Measurements from ENCODE around the gene WWP2.

WWP2 gene

DNA sequence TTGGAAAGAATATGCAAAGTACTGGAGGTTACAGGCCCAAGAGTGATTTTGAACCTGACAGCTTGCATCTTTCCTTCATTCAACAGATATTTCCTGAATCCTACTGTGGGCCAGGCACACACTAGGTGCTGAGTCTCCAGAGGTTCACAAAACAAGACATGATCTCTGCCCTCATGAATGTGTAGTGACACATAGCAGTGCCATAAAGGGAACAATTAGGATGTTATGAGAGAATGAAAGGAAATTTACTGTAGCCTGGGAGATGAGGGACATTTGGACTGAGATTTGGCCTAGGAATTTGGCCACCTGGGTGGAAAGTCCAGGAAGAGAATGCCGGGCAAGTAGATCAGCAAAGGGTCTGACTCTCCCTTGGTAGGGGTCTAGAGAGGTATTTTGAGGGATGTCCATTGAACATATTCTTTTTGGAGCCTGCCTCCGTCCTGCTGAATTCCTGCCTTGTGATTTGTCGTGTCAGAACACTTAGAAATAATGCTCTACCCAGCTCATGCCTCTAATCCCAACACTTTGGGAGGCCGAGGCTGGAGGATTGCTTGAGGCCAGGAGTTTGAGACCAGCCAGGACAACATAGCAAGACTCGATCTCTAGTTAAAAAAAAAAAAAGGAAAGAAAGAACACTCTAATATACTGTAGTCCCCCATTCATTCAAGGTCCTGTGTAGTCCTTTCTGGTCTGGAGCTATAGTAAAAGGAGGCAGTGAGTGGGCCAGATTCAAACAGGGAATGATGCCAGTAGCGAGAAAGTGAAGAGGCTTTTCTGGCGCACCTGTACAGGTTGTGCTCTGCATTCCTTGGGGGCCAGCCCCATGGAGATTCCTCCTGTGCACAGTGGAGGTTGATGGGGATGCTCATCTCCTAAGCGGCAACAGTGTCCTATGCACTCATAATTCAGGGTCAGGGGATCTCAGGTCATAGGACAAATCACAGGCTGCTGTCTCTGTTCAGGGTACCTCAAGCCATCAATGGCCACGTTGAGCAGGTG is 98.4 kb downstream of the WWP2 start:
- DNase-seq: no peak

DNA sequence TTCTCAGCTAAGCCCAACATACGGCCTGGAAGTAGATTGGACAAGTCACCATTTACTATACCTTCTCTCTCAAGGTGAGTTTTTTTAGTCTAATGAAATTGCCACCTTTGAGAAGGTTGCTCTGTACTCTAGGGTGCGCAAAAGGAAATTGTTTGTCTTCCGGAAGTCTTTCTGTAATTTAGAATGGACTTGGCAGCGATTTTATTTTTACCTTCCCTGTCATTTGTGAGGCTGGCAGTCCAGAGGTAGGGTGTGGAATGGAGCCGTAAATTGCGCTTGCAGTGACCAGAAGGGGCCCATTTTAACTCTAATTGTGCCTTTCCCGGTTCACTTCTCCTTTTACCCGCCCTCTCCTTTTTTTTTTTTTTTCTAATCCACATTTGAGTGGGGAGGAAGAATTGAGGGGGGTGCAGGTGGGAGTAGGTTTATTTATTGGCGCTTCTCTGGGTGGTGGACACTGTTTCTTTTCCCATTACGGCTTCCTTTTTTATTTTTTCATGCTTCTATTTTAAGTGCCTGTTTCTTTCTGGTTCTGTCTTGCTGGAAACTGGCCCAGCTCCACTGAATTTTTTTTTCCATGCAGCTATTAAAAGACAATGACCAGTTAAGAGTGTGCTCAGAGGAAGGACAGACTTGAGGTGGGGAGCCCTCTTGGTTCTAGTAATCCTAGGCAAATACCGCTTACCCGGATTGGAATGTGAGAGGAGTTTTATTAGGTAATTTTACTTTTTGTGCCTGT is 99.3 kb downstream of the WWP2 start:
- peak; percentile 50 for DNase-seq

DNA sequence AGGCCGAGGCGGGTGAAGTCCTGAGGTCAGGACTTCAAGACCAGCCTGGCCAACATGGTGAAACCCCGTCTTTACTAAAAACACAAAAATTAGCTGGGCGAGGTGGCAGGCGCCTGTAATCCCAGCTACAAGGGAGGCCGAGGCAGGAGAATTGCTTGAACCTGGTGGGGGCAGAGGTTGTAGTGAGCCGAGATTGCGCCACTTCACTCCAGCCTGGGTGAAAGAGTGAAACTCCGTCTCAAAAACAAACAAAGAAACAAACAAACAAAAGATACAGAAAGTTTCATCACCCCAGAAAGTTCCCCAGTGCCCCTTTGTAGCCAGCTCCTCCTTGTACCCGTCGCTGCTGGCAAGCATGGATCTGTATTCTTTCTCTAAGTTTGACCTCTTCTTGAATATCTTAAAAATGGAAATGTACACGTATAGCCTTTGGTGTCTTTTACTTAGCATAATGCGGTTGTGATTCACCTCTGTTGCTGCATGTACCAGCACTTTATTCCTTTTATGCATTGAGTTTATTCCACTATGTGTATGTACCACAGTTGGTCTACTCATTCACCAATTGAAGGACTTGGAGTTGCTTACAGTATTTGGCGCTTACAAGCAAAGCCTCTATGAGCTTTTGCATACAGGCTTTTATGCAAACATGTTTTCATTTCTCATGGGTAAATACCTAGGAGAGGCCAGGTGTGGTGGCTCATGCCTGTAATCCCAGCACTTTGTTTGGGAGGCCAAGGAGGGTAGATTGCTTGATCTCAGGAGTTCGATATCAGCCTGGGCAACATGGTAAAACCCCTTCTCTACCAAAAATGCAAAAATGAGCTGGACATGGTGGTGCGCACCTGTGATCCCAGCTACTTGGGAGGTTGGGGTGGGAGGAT is 101.5 kb downstream of the WWP2 start:
- no peak for DNase-seq

DNA sequence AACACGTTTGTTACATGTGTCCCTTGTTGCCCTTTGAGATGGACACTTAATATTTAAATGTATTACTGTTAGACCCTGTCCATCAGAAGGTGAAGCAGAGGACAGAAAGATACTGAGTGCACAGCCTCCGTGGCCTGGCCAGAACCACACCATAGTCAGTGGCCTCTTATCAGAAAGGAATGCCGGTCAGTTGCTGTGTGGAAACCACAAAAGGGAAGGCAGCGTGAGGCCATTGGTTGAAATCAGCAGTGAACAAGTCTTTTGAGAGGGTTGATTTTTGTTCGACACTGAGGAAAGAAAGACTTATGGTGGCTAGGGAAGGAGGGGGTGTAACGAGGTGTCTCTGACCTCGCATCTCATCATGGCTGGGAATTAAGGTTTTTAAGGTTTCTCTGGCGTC is 103.6 kb downstream of the WWP2 start:
- DNase-seq: no peak

GRCh38 chr16:69867784-69868560 is 105.8 kb downstream of the WWP2 start:
- no peak for DNase-seq

GRCh38 chr16:69870761-69871160 is 108.6 kb downstream of the WWP2 start:
- DNase-seq: no peak

DNA sequence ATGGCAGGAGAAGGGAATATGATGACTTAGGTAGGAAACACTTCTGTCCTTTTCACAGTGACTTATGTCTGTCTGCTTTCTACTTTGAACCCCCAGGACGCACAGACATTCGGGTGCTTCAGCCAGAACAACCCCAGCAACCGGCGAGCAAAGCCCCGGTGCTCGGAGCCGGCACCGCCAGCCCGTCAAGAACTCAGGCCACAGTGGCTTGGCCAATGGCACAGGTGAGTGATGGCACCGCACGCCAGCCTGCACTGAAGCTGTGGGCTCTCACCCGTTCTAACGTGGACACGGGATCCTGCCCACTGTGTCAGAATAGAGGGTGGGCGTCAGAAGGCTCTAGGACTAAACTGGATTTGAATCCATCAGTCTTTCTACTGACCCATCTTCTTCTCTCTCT is 109.6 kb downstream of the WWP2 start:
- no peak for DNase-seq

- no peak for DNase-seq
Measured at GRCh38 chr16:69872888-69873287, 110.8 kb downstream of the WWP2 start.

DNA sequence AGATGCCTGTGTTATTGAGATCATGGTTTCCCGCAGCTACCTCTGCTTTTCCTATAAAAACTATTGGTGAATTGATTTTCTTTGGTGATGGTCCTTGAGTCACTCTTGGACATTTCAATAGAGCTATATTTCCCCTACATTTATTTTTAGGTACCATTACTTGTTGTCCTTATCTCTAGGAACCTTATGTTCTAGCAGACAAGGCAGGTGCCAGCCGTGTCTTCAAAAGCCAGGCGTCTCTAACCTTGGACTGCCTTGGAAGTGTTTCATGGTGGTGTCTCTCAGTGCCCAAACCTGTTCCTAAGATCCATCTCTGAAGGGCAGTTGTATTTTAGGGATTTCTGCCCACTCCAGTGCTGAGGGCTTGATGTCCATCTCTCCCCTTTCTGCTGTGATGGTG is 111.7 kb downstream of the WWP2 start:
- DNase-seq: no peak

DNA sequence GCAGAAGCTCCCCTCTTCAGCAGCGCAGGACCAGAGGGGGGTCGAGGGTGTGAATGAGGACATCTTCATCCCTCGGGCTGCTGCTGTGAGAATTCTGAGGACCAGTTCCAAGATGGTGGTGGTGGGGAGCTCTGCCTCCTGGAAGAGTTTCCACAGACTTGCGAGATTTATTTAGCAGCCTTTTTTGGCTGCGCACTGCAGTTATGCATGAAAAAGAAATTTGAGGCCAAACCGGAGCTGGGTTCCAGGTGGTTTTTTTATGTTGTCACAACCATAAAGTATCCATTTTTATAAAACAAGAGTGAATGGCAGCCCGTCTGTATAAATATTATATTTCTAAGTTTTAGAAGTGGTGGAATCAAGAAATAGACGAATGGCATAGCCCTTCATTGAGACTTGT is 112.1 kb downstream of the WWP2 start:
- DNase-seq: no peak

DNA sequence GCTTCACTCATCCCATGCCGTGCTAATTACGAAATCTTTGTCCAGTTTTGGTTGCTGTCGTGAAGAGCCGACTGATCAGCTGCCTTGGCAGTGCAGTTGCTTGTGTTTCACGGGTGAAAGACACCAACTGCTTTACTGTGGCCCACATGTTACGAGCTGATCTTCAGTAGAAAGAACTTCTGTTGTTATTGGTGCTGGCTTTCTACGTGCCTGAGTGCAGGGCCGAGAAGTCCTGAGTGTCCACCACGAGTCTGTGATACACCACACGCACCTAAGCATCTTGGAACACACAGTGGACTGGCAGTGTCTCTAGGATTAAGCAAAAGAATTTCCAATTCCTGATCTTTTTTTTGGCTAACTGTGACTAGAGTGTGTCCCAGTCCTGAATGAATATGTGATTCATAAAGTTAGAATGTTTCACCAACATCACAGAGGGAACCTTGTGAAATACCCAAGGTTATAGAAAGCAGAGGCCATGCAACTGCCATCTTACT is 118.6 kb downstream of the WWP2 start:
- no peak for DNase-seq

DNA sequence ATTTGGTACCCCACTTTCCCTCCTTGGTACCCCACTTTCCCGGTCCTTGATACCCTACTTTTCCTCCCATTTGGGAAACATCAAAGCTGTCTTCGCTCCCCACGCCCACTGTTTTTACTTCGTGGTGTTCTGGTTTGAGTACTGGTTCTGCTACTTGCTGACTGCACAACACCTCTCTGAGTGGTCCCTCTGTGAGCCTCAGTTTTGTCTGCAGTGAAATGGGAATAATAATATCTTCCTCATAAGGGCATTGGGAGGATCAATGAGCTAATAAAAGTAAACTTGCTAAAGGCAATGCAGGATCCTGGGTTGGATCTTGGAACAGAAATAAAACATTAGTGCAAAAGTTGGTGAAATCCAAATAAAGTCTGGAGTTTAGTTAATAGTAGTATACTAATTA is 119.0 kb downstream of the WWP2 start:
- DNase-seq: no peak

- no peak for DNase-seq
Measured at GRCh38 chr16:69883744-69884143, 121.6 kb downstream of the WWP2 start.

- no peak for DNase-seq
Measured at GRCh38 chr16:69885722-69886121, 123.6 kb downstream of the WWP2 start.

DNA sequence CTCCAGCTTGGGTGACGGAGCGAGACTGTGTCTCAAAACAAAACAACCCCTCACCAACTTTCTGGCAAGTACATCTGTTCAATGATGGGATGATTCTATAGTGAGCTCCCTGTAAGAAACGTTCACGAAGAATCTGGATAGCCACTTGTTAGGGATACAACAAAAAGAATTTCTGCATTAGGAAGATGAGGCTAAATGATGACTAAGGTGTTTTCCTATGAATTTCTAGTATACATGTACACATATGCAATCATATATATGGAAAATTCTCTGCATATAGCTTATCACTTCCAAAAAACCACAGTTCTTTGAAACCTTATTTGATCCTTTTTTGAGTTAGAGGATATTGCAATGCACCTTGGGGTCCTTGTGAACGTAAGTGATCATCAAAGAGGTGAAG is 124.6 kb downstream of the WWP2 start:
- DNase-seq: no peak

DNA sequence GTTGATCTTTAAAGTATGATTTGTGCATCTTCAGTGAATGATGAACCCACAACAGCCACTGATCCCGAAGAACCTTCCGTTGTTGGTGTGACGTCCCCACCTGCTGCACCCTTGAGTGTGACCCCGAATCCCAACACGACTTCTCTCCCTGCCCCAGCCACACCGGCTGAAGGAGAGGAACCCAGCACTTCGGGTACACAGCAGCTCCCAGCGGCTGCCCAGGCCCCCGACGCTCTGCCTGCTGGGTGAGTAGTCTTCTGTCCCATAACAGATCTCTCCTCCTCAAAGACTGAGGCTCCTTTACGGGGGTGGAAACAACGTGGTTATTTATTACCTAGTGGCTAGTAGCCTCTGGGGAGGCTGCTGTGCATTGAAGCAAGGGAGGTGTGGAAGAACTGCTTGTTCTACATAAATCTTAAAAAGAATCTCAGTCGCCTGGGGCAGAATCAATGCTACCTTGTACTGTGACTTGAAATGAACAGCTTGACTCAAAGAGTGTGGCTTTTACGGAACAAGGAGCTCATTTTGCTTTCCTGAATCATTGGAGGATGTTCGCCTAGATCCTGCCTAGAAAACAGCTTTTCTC is 126.0 kb downstream of the WWP2 start:
- peak; percentile 28 for DNase-seq

DNA sequence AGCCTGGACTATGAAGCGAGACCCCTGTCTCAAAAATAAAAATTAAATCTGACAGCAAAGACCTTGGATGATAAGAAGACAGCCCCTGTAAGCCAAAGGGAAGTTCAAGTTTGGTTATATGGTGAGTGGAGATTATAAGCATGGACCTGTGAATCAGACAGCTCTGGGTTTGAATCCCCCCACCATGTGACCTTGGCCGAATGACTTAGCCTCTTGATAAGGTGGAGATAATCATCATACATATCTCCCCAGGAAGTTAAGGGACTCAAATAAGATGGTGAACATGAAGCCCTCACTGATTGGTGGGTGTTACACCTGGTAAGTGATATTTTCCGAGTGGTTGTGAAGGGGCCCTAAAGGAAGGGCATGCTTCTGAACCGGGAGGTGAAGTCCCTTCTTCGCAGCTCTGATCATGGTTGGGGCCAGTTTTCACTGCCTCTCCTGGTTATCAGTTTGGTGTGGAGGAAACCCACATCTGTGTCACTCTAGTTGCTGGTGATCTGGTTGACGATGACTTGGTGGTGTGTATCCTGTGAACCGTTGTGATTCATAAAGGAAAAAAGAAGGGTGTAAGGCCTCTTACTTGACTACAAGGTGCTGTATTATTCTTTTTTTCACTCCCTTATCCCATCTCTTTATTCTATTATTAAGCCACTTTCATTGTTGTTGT is 127.3 kb downstream of the WWP2 start:
- no peak for DNase-seq

DNA sequence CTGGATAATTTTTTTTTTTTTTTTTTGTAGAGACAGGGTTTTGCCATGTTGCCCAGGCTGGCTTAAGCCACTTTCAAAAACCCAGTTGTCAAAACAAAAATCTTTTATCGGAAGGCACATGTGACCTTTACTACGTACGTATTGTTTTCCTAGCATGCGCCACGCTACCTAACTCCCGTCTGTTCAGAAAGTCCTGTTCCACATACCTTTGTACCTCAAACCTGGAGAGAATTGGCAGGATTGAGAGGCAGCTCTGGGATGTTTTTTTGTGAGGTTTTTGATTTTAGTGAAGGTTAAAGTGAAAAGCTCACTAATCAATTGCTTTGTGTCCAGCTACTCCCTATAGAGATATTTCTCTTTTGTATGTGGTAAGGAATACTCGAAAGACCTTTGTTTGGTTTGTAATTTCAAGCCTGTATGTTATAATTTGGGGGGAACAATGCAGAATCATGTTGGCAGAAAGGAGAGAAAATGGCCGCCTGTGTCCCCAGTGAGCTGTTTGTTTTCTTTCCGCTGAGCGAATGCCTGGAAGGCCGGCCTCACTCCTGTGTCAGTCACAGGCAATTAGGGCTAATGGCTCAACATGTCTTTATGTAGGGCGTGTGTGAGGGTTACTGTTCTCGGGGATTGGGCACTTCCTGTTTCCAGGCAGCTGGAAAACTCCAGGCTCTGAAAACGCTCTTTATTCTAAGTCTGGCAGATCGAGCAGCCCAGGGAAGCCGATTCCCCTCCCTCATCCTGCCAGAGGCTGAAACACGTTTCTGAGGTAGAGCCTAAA is 128.2 kb downstream of the WWP2 start:
- DNase-seq: peak; percentile 91

GRCh38 chr16:69890892-69891282 is 128.8 kb downstream of the WWP2 start:
- DNase-seq: no peak

DNA sequence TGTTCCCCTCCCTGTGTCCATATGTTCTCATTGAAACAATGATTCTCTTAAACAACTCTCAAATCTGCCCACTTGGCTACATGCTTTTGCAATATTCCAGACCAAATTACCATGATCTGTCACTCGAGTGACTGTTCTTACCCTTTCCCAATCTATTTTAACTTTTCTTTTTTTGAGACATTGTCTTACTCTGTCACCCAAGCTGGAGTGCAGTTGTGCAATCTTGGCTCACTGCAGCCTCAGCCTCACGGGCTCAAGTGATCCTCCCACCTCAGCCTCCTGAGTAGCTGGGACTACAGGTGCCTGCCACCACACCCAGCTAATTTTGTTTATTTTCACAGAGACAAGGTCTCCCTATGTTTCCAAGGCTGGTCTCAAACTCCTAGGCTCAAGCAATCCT is 130.2 kb downstream of the WWP2 start:
- no peak for DNase-seq

All from eye (tissue), 1 donor.